CD14-positive monocyte (primary cell): ENCODE results near the gene MRNIP. TPM values are rescaled to one million over a fixed set of nuclear protein-coding genes. Genes with fewer than 3 reads are reported as not detected.

Experiments
- DNase-seq, 3 donors: peaks; one replicate each; pipeline ENCODE4 v3.0.0-alpha.2; 2011 to 2022
- H2AFZ ChIP-seq: 2 replicates; pipeline ENCODE4 v1.6.0; 2012; ENCODE audit warnings: mild to moderate bottlenecking, low read depth, low read length, inconsistent platforms; ENCODE audit not compliant: insufficient read depth, poor library complexity, severe bottlenecking
- H3K27ac ChIP-seq, 2 donors: 1 replicate in 1 of 2; 2 replicates in 1 of 2; pipeline ENCODE4 v1.5.1; 2012 to 2013; ENCODE audit warnings: low read length in 2 of 2, control low read depth in 1 of 2, inconsistent platforms in 1 of 2, low read depth in 1 of 2, mild to moderate bottlenecking in 1 of 2
- H3K27me3 ChIP-seq, 2 donors: one replicate each; pipeline versions ENCODE4 v1.6.0 to v1.6.1; 2011 to 2013; ENCODE audit warnings: low read length in 2 of 2; ENCODE audit not compliant: control insufficient read depth in 2 of 2, insufficient read depth in 2 of 2
- H3K36me3 ChIP-seq, 2 donors: replicated peaks in 1 of 2; 1 replicate in 1 of 2; 2 replicates in 1 of 2; pipeline versions ENCODE4 v1.5.1 to v1.6.1; 2012 to 2013; ENCODE audit warnings: low read length in 2 of 2, control low read depth in 1 of 2, inconsistent platforms in 1 of 2, mild to moderate bottlenecking in 1 of 2; ENCODE audit not compliant: insufficient read depth in 2 of 2, control insufficient read depth in 1 of 2
- H3K4me1 ChIP-seq, 2 donors: 1 replicate in 1 of 2; 2 replicates in 1 of 2; pipeline versions ENCODE4 v1.5.1 to v1.6.1; 2012 to 2013; ENCODE audit warnings: low read length in 2 of 2, control low read depth in 1 of 2, inconsistent platforms in 1 of 2, mild to moderate bottlenecking in 1 of 2, moderate library complexity in 1 of 2; ENCODE audit not compliant: insufficient read depth in 2 of 2, control insufficient read depth in 1 of 2
- H3K4me2 ChIP-seq: replicated peaks from 2 replicates; pipeline ENCODE3; 2012; ENCODE audit warnings: low read length, moderate library complexity, mild to moderate bottlenecking; ENCODE audit not compliant: poor library complexity, severe bottlenecking; ENCODE audit errors: extremely low read depth
- H3K4me3 ChIP-seq, 3 experiments: fragments of 200-600 bp in 1 of 3; sonication (generic) in 1 of 3; replicated peaks in 1 of 3; 1 replicate in 2 of 3; 2 replicates in 1 of 3; pipeline ENCODE4 v1.5.1; 2011 to 2013; ENCODE audit warnings: low read length in 3 of 3, mild to moderate bottlenecking in 3 of 3, control low read depth in 2 of 3, low read depth in 2 of 3, inconsistent platforms in 1 of 3, moderate library complexity in 1 of 3
- H3K79me2 ChIP-seq: 2 replicates; pipeline ENCODE4 v1.6.0; 2012; ENCODE audit warnings: mild to moderate bottlenecking, control low read depth, inconsistent platforms, low read length, moderate library complexity; ENCODE audit not compliant: insufficient read depth
- H3K9ac ChIP-seq: 2 replicates; pipeline ENCODE4 v1.6.0; 2017; ENCODE audit warnings: low read length, mild to moderate bottlenecking; ENCODE audit not compliant: insufficient read depth, poor library complexity, severe bottlenecking
- H3K9me3 ChIP-seq, 2 donors: replicated peaks in 1 of 2; 1 replicate in 1 of 2; 2 replicates in 1 of 2; pipeline versions ENCODE4 v1.5.1 to v1.6.1; 2012 to 2013; ENCODE audit warnings: low read length in 2 of 2, control low read depth in 1 of 2; ENCODE audit not compliant: control insufficient read depth in 1 of 2, insufficient read depth in 1 of 2
- H4K20me1 ChIP-seq: 2 replicates; pipeline ENCODE4 v1.6.0; 2012; ENCODE audit warnings: mild to moderate bottlenecking, low read length, control low read depth, moderate library complexity; ENCODE audit not compliant: insufficient read depth
- H3K27ac Mint-ChIP-seq, 7 donors: one replicate each; pipeline ENCODE4 v1.8.0; 2020; ENCODE audit warnings: mild to moderate bottlenecking in 7 of 7, mixed read lengths in 7 of 7, moderate library complexity in 6 of 7, inconsistent platforms in 2 of 7
- H3K27me3 Mint-ChIP-seq, 3 donors: one replicate each; pipeline ENCODE4 v1.8.0; 2021 to 2022; ENCODE audit warnings: low read depth in 3 of 3, mild to moderate bottlenecking in 3 of 3, mixed read lengths in 3 of 3, moderate library complexity in 3 of 3, inconsistent platforms in 1 of 3
- H3K36me3 Mint-ChIP-seq, 2 donors: one replicate each; pipeline ENCODE4 v1.8.0; 2020; ENCODE audit warnings: mixed read lengths in 2 of 2, inconsistent platforms in 1 of 2, mild to moderate bottlenecking in 1 of 2
- H3K4me1 Mint-ChIP-seq: one replicate; pipeline ENCODE4 v1.8.0; 2020; ENCODE audit warnings: mild to moderate bottlenecking, mixed read lengths
- H3K4me3 Mint-ChIP-seq, 2 donors: one replicate each; pipeline ENCODE4 v1.8.0; 2020; ENCODE audit warnings: mild to moderate bottlenecking in 2 of 2, mixed read lengths in 2 of 2, moderate library complexity in 1 of 2
- H3K9me3 Mint-ChIP-seq, 7 donors: one replicate each; pipeline ENCODE4 v1.8.0; 2020 to 2022; ENCODE audit warnings: mixed read lengths in 7 of 7, mild to moderate bottlenecking in 6 of 7, moderate library complexity in 6 of 7, inconsistent platforms in 2 of 7
- CTCF ChIP-seq: fragments of 200-600 bp; IDR thresholded peaks from one replicate; pipeline ENCODE4 v1.8.0; 2022; ENCODE audit warnings: antibody characterized with exemption, mild to moderate bottlenecking
- WGBS: methylation state at CpG from one replicate; pipeline ENCODE4 v1.1.5; 2013; ENCODE audit warnings: missing lambda C conversion rate; ENCODE audit not compliant: insufficient coverage; 5-methylcytosine and 5-hydroxymethylcytosine counted together
- intact Hi-C, 2 donors: fragments of 100-400 bp; cut with micrococcal nuclease; formaldehyde crosslinking; loops; one replicate each; pipeline versions ENCODE4 v1.15.0 to v1.15.1; 2023
- polyA plus RNA-seq, 3 donors: library from polyadenylated mRNA; depleted of rRNA in 1 of 3; unstranded in 2 of 3; stranded (reverse) in 1 of 3; fragments of 300-500 nt in 2 of 3; fragments of >200 nt in 1 of 3; fragmentation: Illumina TruSeq in 2 of 3; gene quantifications; 1 replicate in 2 of 3; 2 replicates in 1 of 3; pipeline ENCODE4 v1.2.3, GENCODE V29; 2012 to 2021

MRNIP gene
- polyA plus RNA-seq, 3 donors, result 1.2 to 23.0 (median 1.4) TPM

- TF ChIP-seq CTCF, result no peak
- H3K9me3 Mint-ChIP-seq, result peaks cover 0 to 6% (median 0%) of the 10 kb centered on the region in 7 donors
- WGBS, result 71% methylated on average over 7 of the region's 15 CpGs
- peak overlapping the region in 2 of 7 donors; percentile 18 to 27 for H3K27ac Mint-ChIP-seq
- intact Hi-C loops, result no loop called here
- Histone ChIP-seq H2AFZ (no peak overlapping the region), H3K27me3 (no peaks in the 10 kb centered on the region), H3K4me3 (no peak overlapping the region), H3K4me1 (no peaks in the 10 kb centered on the region), H3K4me2 (no peak overlapping the region), H4K20me1 (no peaks in the 10 kb centered on the region), H3K79me2 (no peaks in the 10 kb centered on the region), H3K9ac (no peak overlapping the region), H3K36me3 (peaks cover 61 to 85% of the 10 kb centered on the region in 2 donors), H3K9me3 (no peaks in the 10 kb centered on the region), H3K27ac (peak overlapping the region; percentile 6 to 45)
- DNase-seq, result no peak
- H3K4me3 Mint-ChIP-seq, result no peak overlapping the region
- H3K27me3 Mint-ChIP-seq, result peaks cover 0 to 2% (median 0%) of the 10 kb centered on the region in 3 donors
- peaks cover 71 to 80% of the 10 kb centered on the region in 2 donors for H3K36me3 Mint-ChIP-seq
- peaks cover 8% of the 10 kb centered on the region for H3K4me1 Mint-ChIP-seq
Observed at GRCh38 chr5:179865491-179866240, 7.0 kb upstream of the MRNIP start.

- Mint-ChIP-seq H3K27ac (no peak overlapping the region), H3K9me3 (peaks cover 0 to 6% (median 0%) of the 10 kb centered on the region in 7 donors), H3K27me3 (peaks cover 0 to 4% (median 1%) of the 10 kb centered on the region in 3 donors)
Observed at GRCh38 chr5:179864686-179865085, 6.1 kb upstream of the MRNIP start.

More at GRCh38 chr5:179864686-179865085, 6.1 kb upstream of the MRNIP start:
- no peak for DNase-seq
- H3K4me3 Mint-ChIP-seq, result no peak overlapping the region
- no peaks in the 10 kb centered on the region for H4K20me1 ChIP-seq
- no peak overlapping the region for H3K4me3 ChIP-seq
- TF ChIP-seq CTCF, result no peak
- intact Hi-C loops, result no loop called here
- no peak overlapping the region for H3K4me2 ChIP-seq
- no peak overlapping the region for H2AFZ ChIP-seq
- no peaks in the 10 kb centered on the region for H3K9me3 ChIP-seq
- no peaks in the 10 kb centered on the region for H3K4me1 ChIP-seq
- H3K9ac ChIP-seq, result no peak overlapping the region
- WGBS, result 99% methylated on average over 4 of the region's 7 CpGs
- H3K27me3 ChIP-seq, result no peaks in the 10 kb centered on the region
- H3K36me3 Mint-ChIP-seq, result peaks cover 64 to 70% of the 10 kb centered on the region in 2 donors
- no peaks in the 10 kb centered on the region for H3K79me2 ChIP-seq
- H3K36me3 ChIP-seq, result peaks cover 51 to 75% of the 10 kb centered on the region in 2 donors
- H3K4me1 Mint-ChIP-seq, result peaks cover 13% of the 10 kb centered on the region
- no peak overlapping the region for H3K27ac ChIP-seq
